Activated CD4-positive, alpha-beta T cell treated with anti-CD3 and anti-CD28 coated beads for 1 hour (primary cell): ENCODE measurements around the gene ALCAM.

Experiments
- DNase-seq: peaks from one replicate; pipeline ENCODE4 v3.0.0-alpha.2; 2020

The ALCAM gene

GRCh38 chr3:105366326-105367062 lies at the start of gene ALCAM:
Gene ALCAM (plus strand): TSS chr3:105366909.
- DNase-seq = peak; percentile 66

GRCh38 chr3:105317841-105318240 lies 48.9 kb upstream of the ALCAM start:
- DNase-seq = no peak

GRCh38 chr3:105322570-105323273 lies 44.0 kb upstream of the ALCAM start:
- no peak for DNase-seq

- DNase-seq = no peak
Observed at GRCh38 chr3:105323274-105323599, 43.5 kb upstream of the ALCAM start.

DNA sequence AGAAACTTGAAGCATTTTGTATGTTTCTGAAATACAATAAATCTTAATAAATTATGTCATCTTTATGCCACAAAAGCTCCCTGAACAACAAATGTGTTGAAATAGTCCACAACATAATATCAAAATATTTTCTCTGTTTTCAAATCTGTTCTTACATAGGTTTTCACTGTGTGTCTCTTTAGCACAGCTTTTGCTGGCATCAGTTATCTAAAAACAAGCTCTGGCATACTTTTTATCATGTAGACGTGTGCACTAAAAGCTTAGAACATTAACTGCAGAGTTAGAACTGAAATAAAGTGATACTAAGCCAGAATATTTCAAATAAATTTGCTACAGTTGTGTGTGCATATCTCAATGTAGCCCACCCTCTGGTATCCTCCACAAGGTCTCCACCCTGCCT lies 41.8 kb upstream of the ALCAM start:
- DNase-seq = no peak

DNA sequence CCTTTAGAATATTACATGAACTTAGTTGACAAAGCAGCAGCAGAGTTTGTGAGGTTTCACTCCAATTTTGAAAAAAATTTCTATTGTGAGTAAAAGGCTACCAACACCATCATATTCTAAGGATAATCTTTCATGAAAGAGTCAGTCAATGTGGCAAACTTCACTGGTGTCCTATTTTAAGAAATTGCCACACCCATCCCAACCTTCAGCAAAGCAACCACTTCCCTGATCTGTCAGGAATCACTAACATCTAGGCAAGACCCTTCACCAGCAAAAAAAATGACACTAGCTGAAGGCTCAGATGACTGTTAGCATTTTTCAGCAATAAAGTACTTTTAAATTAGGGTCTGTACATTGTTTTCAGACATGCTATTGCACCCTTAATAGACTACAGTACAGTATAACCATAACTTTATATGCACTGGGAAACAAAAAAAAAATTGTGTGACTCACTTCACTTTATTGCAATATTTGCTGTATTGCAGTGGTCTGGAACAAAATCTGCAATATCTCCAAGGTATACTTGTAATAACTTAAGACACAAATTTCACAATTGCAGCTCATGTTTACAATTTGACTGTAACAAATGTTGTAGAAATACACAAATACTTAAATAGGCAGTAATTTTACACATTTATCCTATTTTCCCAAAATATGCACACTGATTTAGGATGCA lies 38.9 kb upstream of the ALCAM start:
- no peak for DNase-seq

GRCh38 chr3:105328338-105328730 lies 38.4 kb upstream of the ALCAM start:
- no peak for DNase-seq

- no peak for DNase-seq
Observed at GRCh38 chr3:105332961-105333360, 33.7 kb upstream of the ALCAM start.

GRCh38 chr3:105334138-105334882 lies 32.4 kb upstream of the ALCAM start:
- DNase-seq = no peak

- DNase-seq = no peak
Observed at GRCh38 chr3:105339946-105340345, 26.8 kb upstream of the ALCAM start.

GRCh38 chr3:105343991-105344390 lies 22.7 kb upstream of the ALCAM start:
- no peak for DNase-seq

- DNase-seq = no peak
Observed at GRCh38 chr3:105345156-105345555, 21.6 kb upstream of the ALCAM start.

GRCh38 chr3:105347625-105348302 lies 18.9 kb upstream of the ALCAM start:
- DNase-seq = no peak

GRCh38 chr3:105348307-105348706 lies 18.4 kb upstream of the ALCAM start:
- no peak for DNase-seq

GRCh38 chr3:105349684-105350387 lies 16.9 kb upstream of the ALCAM start:
- no peak for DNase-seq

DNA sequence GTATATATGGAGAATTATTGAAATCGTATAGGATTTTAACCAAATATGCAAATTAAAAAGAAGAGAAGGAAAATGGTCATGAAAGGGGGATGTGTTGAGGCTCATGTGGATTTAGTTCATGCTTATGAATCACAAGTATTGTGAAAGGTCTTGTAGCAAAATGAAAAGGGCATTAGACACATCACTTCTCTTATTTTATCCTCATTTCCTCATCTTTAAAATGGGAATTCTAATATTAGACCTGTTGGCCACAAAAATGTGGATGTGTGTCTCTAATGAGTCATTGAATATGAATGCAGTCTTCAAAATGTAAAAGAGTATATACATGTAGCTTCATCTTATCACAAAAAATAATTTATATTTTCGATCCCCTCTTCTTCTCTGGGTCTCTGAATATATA lies 14.9 kb upstream of the ALCAM start:
- no peak for DNase-seq

DNA sequence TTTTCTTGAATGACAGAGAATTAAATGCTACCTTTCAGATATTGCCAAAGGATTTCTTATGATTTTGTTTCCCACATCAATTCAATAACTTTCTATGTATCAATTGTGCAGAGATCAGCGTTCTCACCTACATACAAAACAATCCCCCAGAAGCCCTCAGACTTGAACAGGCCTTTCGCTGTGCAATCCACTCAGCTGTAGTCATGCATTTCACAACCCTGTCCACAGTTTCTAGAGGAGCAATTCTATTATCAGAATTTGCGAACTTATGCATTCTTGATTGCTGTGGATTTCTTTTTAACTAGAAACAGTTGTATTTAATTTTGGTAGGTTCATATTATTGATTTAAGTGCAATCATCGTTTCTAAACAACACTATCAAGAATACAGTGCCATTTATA lies 13.7 kb upstream of the ALCAM start:
- no peak for DNase-seq

GRCh38 chr3:105353485-105354161 lies 13.1 kb upstream of the ALCAM start:
- DNase-seq = no peak

- no peak for DNase-seq
Observed at GRCh38 chr3:105354429-105354828, 12.3 kb upstream of the ALCAM start.

- DNase-seq = no peak
Observed at GRCh38 chr3:105355408-105356061, 11.2 kb upstream of the ALCAM start.

DNA sequence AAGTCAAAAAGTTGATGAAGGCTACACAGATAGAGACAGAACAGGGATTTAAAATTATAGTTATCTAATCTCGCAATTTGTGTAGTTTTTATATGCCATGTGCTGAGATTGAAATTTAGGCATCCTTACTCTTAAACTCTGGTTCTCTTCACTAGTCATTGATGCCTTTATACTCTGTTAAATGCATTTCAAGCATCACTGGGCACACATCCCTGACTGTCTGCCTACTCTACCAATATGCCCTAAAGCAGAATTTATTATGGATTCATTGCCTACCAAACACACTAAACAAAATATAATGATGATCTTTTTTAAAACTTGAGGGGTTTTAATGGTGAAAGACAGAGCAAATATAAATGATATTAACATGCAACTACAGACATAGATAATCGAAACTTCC lies 10.3 kb upstream of the ALCAM start:
- no peak for DNase-seq
